ENCODE data around the gene TM7SF2.
"Not testable (repeated sequence)": the region's sequence is repeated elsewhere in the genome, so short reads cannot be mapped to it uniquely, and the experiment has no call there.

TM7SF2 gene

DNA sequence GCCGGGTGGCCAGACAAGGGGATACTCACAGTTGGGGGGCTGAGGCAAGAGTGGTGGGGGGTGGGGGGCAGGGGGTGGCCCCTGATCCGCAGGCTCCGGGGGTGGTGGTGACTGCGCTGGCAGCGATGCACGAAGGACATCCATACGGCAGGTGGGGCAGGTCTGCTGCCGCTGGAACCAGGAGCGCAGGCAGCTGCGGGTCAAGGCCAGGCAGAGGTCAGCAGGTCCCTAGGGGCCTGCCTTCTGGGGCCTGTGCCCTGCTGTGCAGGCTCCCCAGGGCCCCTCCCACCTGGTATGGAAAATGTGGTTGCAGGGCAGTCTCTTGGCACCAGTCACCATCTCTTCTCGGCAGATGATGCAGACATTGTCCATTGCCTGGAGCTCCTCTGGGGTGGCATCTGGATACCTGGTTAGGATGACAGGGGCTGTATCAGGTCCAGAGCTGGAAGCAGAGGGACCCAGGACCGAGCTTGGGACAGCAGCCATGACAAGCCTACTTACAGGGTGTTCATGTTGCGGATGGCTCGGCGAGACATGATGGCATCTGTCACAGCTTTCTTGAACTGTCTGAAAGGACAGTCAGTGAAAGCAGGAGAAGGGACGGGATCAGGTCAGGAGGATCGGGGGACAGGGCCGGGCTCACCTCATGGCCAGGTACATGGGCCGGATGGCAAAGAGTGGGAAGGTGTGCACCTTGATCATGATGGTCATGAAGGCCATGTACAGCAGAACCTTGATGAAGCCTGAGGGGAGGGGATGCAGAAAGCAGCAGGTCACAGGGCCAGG lies 19.2 kb downstream of the TM7SF2 start:
- no peak for DNase-seq (ENCODE audit: low spot score)

GRCh38 chr11:65131417-65131776 lies 19.7 kb downstream of the TM7SF2 start:
- no peak for DNase-seq (ENCODE audit: low spot score)

DNA sequence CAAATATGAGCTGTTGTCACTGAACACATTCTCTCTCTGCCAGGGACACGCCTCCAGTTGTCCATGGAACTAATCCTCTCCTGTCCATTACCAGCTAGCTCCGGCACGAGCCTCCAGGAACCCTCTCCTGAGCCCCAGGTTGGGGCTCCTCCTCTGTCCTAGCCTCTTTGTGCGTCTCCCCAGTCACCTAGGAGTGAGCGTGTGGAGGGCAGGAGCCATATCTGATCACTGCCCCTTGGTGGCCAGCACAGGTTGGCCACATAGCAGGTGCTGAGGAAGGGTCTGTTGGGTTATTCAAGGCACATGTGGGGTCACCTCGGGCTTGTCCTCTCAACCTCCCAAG lies 20.2 kb downstream of the TM7SF2 start:
- no peak for DNase-seq (ENCODE audit: low spot score)

DNA sequence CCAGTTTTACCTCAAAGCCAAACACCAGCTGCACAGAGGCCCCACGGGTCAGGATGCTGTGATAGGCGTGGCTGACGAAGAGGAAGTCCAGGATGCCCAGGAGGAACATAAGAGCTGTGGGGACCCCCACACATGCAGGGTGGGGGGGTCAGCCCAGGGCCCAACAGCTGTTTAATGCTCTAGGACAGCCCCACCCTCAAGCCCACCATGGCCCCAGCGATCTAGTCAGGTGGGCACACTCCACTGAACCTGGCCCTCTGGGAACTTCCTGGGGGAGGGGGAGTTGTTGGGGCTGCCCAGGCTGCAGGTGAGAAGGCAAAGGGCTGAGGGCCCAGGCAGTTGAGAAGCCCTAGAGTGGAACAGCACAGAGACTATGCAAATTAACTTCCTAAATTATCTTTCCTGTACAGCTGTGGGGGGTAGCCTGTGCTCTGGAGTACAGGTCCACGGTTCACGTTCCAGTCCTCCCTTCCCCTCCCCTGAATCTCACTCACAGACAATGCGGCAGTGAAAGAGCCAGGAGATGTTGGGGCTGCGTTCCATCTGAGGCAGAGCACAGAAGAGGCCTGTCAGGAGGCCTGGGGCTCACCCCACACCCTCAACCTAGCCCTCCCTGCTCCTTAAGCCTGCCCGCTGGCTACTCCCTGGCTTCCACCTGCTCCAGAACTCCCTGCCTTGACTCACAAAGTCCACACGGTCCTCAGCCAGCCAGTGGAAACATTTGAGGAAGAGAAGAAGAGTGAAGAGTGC lies 20.7 kb downstream of the TM7SF2 start:
- no peak for DNase-seq (ENCODE audit: low spot score)

GRCh38 chr11:65132988-65133700 lies 21.5 kb downstream of the TM7SF2 start:
- DNase-seq (ENCODE audit: low spot score), result peak; percentile 73

GRCh38 chr11:65133724-65134123 lies 22.1 kb downstream of the TM7SF2 start:
- DNase-seq (ENCODE audit: low spot score), result no peak

DNA sequence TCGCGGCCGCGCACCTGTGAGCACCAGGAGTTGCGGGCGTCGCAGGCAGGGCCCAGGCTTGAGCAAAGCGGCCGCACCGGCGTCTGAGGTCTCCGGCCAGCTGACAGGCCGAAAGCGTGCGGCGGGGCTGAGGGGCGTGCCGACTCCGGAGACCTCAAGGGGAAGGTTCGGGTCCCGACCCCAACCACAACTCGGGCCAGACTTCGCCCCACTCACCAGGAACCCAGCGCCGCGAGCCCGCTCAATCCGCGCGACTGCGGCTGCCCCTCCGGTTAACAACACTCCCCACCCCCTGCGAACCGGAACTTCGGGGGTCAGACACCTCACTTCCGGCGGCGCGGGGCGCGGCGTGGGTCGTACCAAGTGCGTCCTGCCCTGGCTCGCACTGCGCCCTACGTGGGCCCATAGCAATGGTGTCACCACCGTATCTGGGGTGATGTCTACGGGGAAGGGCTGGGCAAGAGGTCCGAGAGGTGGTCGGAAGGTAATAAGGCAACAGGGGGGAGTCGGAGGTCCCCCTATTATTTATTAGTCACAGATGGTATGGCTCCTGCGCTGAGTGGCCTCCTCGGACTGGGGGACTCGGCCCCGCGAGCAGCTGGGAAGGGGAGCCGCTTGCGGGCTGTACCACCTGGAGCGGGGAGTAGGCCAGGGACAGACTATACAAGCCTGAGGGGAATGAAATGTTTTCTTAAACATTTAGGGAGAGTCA lies 22.7 kb downstream of the TM7SF2 start, which contains the start of gene SYVN1:
Gene SYVN1, minus strand, starts transcription at position 280 of the 712 bp plus-strand sequence. CDS start 918 bp downstream, outside the sequence.
- peak; percentile 90 for DNase-seq (ENCODE audit: low spot score)

- DNase-seq (ENCODE audit: low spot score), result peak; percentile 97
Measured at GRCh38 chr11:65134952-65135632, 23.4 kb downstream of the TM7SF2 start.

- no peak for DNase-seq (ENCODE audit: low spot score)
Measured at GRCh38 chr11:65135633-65136145, 24.0 kb downstream of the TM7SF2 start.

- no peak for DNase-seq (ENCODE audit: low spot score)
Measured at GRCh38 chr11:65136515-65137096, 24.9 kb downstream of the TM7SF2 start.

- DNase-seq (ENCODE audit: low spot score), result no peak
Measured at GRCh38 chr11:65141896-65142494, 30.3 kb downstream of the TM7SF2 start.

GRCh38 chr11:65147352-65148075 lies 35.8 kb downstream of the TM7SF2 start:
- no peak for DNase-seq (ENCODE audit: low spot score)

DNA sequence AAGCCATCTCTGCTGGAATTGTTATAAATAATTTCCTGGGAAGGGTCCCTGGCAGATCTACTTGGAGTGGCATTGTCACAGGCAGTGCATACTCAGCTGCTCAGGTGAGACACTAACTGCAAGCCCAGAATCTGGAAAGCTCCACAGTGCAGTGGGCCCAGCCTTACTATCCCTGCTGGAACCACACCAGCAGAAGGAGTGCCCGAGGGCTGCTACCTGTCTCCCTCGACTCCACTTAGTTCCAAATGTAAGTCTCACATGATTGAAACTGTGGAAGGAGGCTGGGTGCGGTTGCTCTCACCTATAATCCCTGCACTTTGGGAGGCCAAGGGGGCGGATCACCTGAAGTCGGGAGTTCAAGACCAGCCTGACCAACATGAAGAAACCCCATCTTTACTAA lies 37.0 kb downstream of the TM7SF2 start:
- no peak for DNase-seq (ENCODE audit: low spot score)

- not testable (repeated sequence) for DNase-seq (ENCODE audit: low spot score)
Measured at GRCh38 chr11:65150131-65150508, 38.4 kb downstream of the TM7SF2 start.

- DNase-seq (ENCODE audit: low spot score), result peak; percentile 94
Measured at GRCh38 chr11:65150509-65151299, 39.0 kb downstream of the TM7SF2 start.

- no peak for DNase-seq (ENCODE audit: low spot score)
Measured at GRCh38 chr11:65151331-65151899, 39.7 kb downstream of the TM7SF2 start.

DNA sequence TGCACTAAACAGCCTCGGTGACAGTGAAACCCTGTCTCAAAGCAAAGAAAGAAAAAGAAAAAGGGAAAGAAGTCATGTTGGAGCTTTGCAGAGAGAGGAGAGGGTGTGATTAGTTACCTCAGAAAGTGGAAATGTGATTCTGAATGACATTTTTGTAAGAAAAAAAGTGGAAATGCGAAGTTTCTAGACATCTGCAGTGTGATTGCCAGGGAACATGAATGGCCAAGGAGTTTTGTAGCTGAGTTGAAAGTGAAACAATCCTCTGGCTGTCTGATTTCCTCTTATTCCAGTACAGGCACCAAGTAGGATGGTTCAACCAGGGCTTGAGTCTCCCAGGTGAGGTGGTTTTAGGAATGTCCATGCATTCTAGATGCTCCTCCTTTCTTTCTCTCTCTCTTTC lies 40.5 kb downstream of the TM7SF2 start:
- no peak for DNase-seq (ENCODE audit: low spot score)

DNA sequence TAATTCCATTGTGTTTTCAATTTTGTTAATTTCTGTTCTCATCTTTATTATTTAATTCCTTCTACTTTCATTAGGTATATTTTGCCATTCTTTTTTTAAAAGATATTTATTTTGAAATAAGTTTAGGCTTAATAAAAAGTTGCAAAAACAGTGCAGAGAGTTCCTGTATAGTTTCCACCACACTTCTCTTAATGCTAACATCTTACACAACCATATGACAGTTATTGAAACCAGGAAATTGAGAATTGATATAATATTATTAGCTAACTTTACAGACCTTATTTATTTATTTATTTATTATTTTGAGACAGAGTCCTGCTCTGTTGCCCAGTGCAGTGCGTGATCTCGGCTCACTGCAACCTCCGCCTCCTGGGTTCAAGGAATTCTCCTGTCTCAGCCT lies 44.6 kb downstream of the TM7SF2 start:
- DNase-seq (ENCODE audit: low spot score), result no peak

DNA sequence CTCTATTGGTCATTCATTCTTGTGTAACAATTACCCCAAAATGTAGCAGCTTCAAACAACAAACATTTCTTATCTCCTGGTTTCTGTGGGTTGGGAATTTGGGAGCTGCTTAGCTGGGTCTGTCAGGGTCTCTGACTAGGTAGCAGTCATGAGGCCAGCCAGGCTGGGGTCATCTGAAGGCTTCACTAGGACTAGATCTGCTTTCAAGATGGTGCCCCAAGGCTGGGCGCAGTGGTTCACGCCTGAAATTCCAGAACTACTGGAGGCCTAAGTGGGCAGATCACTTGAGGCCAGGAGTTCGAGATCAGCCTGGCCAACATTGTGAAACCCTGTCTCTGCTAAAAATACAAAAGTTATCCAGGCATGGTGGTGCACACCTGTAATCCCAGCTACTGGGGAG lies 45.3 kb downstream of the TM7SF2 start:
- DNase-seq (ENCODE audit: low spot score), result no peak

Measured in LoVo (cell line).